T-cell (primary cell): ENCODE results near the gene MRFAP1L1. TPM values are rescaled to one million over a fixed set of nuclear protein-coding genes. Genes with fewer than 3 reads are reported as not detected.

Experiments used
- ATAC-seq, 4 experiments: fragments of 200-7000 bp in 3 of 4; fragments of 150-1000 bp in 1 of 4; cut with Tn5 transposase; replicated peaks in 1 of 4; 1 replicate in 3 of 4; 2 replicates in 1 of 4; pipeline ENCODE4 v1.10.0; 2021; ENCODE audit warnings: moderate library complexity in 3 of 4, mild to moderate bottlenecking in 2 of 4, moderate number of reproducible peaks in 1 of 4
- CTCF ChIA-PET, 2 donors: fragments of 300-600 bp; sonication (Branson Sonifier 250); formaldehyde crosslinking; loops; one replicate each; lab custom pipeline; 2022; ENCODE audit warnings: antibody characterized with exemption in 2 of 2; lab: Charles Lee
- POLR2A ChIA-PET, 2 donors: fragments of 300-600 bp; sonication (Branson Sonifier 250); formaldehyde crosslinking; loops; one replicate each; lab custom pipeline; 2022; ENCODE audit warnings: antibody characterized with exemption in 2 of 2; lab: Charles Lee
- DNase-seq, 35 experiments: peaks; one replicate each; pipeline versions ENCODE4 v3.0.0 to v3.0.0-alpha.2; 2013 to 2023
- H3K27ac ChIP-seq: one replicate; pipeline ENCODE4 v1.5.1; 2013; ENCODE audit warnings: low read length
- H3K27me3 ChIP-seq, 2 experiments: replicated peaks in 1 of 2; 1 replicate in 1 of 2; 2 replicates in 1 of 2; pipeline versions ENCODE4 v1.6.1 to v1.7.0; 2013; ENCODE audit warnings: low read length in 1 of 2, mixed read lengths in 1 of 2; ENCODE audit not compliant: control insufficient read depth in 2 of 2, insufficient read depth in 2 of 2; ENCODE audit errors: extremely low read depth in 1 of 2
- H3K36me3 ChIP-seq, 2 donors: 1 replicate in 1 of 2; 2 replicates in 1 of 2; pipeline versions ENCODE4 v1.6.1 to v1.7.0; 2013; ENCODE audit warnings: low read length in 1 of 2; ENCODE audit not compliant: control insufficient read depth in 2 of 2, insufficient read depth in 1 of 2; ENCODE audit errors: extremely low read depth in 1 of 2
- H3K4me1 ChIP-seq, 2 experiments: 1 replicate in 1 of 2; 2 replicates in 1 of 2; pipeline versions ENCODE4 v1.6.1 to v1.7.0; 2013; ENCODE audit warnings: low read length in 2 of 2, mixed read lengths in 1 of 2; ENCODE audit not compliant: insufficient read depth in 2 of 2, control insufficient read depth in 1 of 2; ENCODE audit errors: extremely low read depth in 1 of 2
- H3K4me3 ChIP-seq, 2 donors: 1 replicate in 1 of 2; 2 replicates in 1 of 2; pipeline versions ENCODE4 v1.5.1 to v1.7.0; 2013; ENCODE audit warnings: mild to moderate bottlenecking in 2 of 2, low read length in 1 of 2, moderate library complexity in 1 of 2; ENCODE audit not compliant: control insufficient read depth in 1 of 2; ENCODE audit errors: extremely low read depth in 1 of 2
- H3K9me3 ChIP-seq: 2 replicates; pipeline ENCODE4 v1.7.0; 2013
- H3K27ac Mint-ChIP-seq, 2 donors: one replicate each; pipeline ENCODE4 v1.8.0; 2020 to 2021; ENCODE audit warnings: mild to moderate bottlenecking in 2 of 2, mixed read lengths in 2 of 2
- H3K27me3 Mint-ChIP-seq, 2 donors: one replicate each; pipeline ENCODE4 v1.8.0; 2021 to 2022; ENCODE audit warnings: mixed read lengths in 2 of 2
- H3K36me3 Mint-ChIP-seq: one replicate; pipeline ENCODE4 v1.8.0; 2021; ENCODE audit warnings: mixed read lengths
- H3K4me1 Mint-ChIP-seq, 3 donors: one replicate each; pipeline ENCODE4 v1.8.0; 2020 to 2022; ENCODE audit warnings: mixed read lengths in 3 of 3, mild to moderate bottlenecking in 1 of 3
- H3K4me3 Mint-ChIP-seq, 3 donors: one replicate each; pipeline ENCODE4 v1.8.0; 2020 to 2022; ENCODE audit warnings: mild to moderate bottlenecking in 3 of 3, mixed read lengths in 3 of 3, moderate library complexity in 3 of 3
- H3K9me3 Mint-ChIP-seq, 3 donors: one replicate each; pipeline ENCODE4 v1.8.0; 2020 to 2022; ENCODE audit warnings: mixed read lengths in 3 of 3
- WGBS: methylation state at CpG from one replicate; pipeline ENCODE4 v1.1.5; 2013; ENCODE audit warnings: missing lambda C conversion rate; ENCODE audit not compliant: insufficient coverage; 5-methylcytosine and 5-hydroxymethylcytosine counted together
- total RNA-seq, 35 experiments: library from RNA in 6 of 35; stranded (reverse) in 6 of 35; fragments of 120-200 nt in 1 of 35; gene quantifications; one replicate each; pipeline versions ENCODE4 v1.2.1 to v1.2.4 and lab custom pipeline; 2013 to 2026

Gene MRFAP1L1
- total RNA-seq, 5 donors from 2014 or later (not counting 1 experiment from before 2014, with no cell fraction given): 28.8 to 121 (median 112) TPM

DNA sequence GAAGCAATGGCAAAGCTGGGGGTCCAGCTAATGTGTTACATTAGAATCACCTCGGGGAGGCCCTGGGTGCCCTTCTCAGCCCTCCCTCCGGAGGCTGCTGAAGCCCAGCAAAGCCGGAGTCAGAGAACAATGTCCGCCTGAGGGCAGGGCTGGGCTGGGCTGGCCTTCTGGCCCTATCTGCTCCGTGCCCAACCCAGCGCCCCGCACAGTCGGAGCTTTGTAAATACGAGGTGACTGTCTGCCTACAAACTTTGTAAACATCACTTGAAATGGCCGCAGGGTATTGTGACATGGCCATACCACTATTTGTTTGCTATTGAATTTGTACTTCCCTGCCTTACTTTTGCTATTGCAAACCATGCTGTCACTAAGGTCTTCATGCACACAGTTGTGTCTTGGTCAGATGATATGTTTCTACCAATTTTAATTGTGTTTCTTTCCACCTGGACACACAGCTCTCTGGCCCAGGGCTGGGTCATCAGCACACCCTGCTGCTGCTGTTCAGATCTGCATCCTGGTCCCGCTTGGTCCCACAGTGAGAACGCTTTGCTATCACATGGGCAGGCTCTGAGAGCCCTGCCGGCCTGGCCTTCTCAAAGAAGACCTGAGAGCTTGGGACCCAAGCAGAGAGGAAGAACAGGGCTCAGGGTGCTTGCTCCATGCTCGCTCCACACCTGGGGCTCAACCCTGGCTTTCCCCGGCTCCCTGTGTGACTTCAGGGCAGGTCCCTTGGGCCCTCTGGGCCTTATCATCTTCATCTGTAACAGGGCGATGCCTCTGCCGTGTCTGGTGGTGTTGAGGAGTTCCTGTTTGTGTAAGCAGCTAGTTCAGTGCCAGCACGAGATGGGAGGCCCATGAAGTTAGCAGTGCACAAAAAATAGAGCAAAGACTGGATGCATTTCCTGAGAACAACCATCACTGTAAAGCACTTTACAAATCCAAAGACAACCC lies 13.7 kb downstream of the MRFAP1L1 start:
- CTCF ChIA-PET: interaction anchor here (0.5 to 2.2 kb wide), 7 partner anchors 11 to 98 kb away, joined by 3 to 37 read pairs (median 4); no protein-coding TSS in a partner anchor
- Histone ChIP-seq H3K4me3 (peak overlapping the region in 1 of 2 donors; percentile 33), H3K36me3 (peaks cover 0 to 5% of the 10 kb centered on the region in 2 donors), H3K27me3 (no peaks in the 10 kb centered on the region), H3K4me1 (peaks cover 75 to 91% of the 10 kb centered on the region in 2 experiments), H3K27ac (peak overlapping the region; percentile 87), H3K9me3 (no peaks in the 10 kb centered on the region)
- Mint-ChIP-seq H3K27me3 (no peaks in the 10 kb centered on the region), H3K27ac (peak overlapping the region; percentile 95 to 97), H3K9me3 (no peaks in the 10 kb centered on the region), H3K36me3 (peaks cover 14% of the 10 kb centered on the region), H3K4me3 (peak overlapping the region; percentile 43 to 65 (median 49)), H3K4me1 (peaks cover 73 to 88% (median 84%) of the 10 kb centered on the region in 3 donors)
- peak; percentile 93 to 96 (median 95) for ATAC-seq
- POLR2A ChIA-PET: interaction anchor here in 1 of 2 donors (0.5 to 1.3 kb wide), 4 partner anchors 9 to 56 kb away, joined by 3 to 9 read pairs (median 4); a partner anchor contains a TSS
- WGBS: 45% methylated on average over 15 of the region's 18 CpGs
- DNase-seq: peak; percentile 49 to 85 (median 66)

DNA sequence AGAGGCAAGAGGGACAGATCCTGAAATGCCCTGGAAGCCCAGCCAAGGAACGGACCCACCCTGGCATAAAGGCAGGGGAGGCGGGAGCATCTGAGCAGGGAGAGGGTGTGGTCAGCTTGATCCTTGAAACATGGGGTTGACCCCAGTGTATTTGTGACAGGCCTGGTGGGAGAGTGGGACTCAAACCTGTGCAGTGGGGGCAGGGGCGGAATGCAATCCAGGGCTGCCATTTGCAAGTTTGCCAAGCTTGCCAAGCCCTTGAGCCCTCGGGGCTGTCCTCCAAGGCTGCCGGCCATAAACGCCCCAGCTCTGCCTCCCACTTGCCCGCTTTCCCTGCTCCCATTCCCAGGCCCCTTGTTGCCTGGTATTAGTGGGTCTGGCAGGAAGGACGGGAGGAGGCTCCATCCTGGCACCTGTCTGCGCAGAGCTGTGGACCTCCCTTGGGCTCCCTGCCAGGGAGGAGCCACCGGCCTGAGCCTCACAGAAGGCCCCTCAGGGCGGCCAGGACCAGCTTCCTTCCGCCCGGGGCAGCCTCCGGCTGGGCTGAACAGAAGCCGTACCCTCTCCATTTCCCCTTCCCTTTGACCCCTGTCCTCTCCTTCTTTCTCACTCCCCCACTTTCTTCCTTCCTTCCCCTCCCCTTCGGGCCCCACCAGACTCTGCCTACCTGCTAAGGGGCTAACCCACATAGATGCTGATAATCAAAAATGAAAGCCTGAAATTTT lies 15.3 kb downstream of the MRFAP1L1 start:
- peak overlapping the region in 2 of 3 donors; percentile 49 to 65 for H3K4me3 Mint-ChIP-seq
- H3K27ac ChIP-seq: peak overlapping the region; percentile 87

DNA sequence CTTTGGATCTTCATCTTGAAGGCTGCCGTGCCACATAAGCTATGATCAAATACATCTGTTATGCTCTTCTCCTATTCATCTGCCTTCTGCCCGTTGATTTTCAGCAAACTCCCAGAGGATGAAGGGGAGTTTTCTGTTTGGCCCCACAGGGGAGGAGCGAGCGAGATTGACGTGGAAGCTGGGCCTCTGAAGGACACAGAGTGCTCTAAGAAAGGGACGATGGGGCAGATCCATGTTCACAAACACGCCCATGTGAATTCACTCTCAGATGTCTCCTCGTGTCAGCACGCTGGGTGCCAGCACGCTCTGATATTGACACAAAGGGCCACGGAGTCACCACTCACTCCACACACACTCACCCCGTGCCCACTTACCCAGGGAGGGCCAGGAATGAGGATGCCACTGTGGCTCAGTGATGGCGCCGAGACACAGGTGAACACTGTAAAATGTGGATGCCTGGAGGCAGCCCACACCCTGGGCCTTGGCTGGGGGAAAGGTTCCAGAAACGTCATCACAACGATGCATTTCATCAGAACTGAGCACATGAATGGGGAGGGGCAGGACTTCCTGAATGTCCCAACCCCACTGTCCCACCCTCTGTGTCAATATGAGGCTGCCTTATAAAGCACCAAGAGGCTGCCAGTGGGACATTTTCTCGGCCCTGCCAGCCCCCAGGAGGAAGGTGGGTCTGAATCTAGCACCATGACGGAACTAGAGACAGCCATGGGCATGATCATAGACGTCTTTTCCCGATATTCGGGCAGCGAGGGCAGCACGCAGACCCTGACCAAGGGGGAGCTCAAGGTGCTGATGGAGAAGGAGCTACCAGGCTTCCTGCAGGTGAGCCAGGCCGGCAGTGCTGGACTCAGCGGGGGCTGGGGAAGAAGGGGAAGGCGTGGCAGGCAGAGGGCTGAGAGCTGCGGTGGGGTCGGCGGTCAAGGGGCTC lies 16.2 kb downstream of the MRFAP1L1 start, which contains the start of gene S100P:
TSS of gene S100P (plus strand) at position 648 of the 946 bp plus-strand sequence. CDS start at position 703, 55 bp downstream.
- Mint-ChIP-seq H3K4me1 (peaks cover 84 to 90% (median 88%) of the 10 kb centered on the region in 3 donors), H3K36me3 (peaks cover 2% of the 10 kb centered on the region), H3K9me3 (no peaks in the 10 kb centered on the region), H3K27ac (peak within 1 kb of the TSS; percentile 95 to 97), H3K27me3 (no peaks in the 10 kb centered on the region), H3K4me3 (peak within 1 kb of the TSS; percentile 49 to 65 (median 53))
- ATAC-seq (no peak), DNase-seq (no peak)
- Histone ChIP-seq H3K27ac (peak within 1 kb of the TSS; percentile 87), H3K4me3 (no peak within 1 kb of the TSS), H3K9me3 (no peaks in the 10 kb centered on the region), H3K27me3 (no peaks in the 10 kb centered on the region), H3K36me3 (no peaks in the 10 kb centered on the region), H3K4me1 (peaks cover 73 to 99% of the 10 kb centered on the region in 2 experiments)
- WGBS: 92% methylated on average over 17 of the region's 29 CpGs
- ChIA-PET CTCF (interaction anchor here (0.6 to 1.5 kb wide), 3 partner anchors 19 to 1246 kb away, joined by 3 to 6 read pairs (median 3); partner anchors contain the start of gene AFAP1 (in 1 of the 2)), POLR2A (interaction anchor here in 1 of 2 donors (0.8 kb wide), 1 partner anchor 13 kb away, joined by 3 read pairs; no protein-coding TSS in a partner anchor)

More for the DNA sequence above, 15.3 kb downstream of the MRFAP1L1 start:
- Mint-ChIP-seq H3K27ac (peak overlapping the region; percentile 95 to 97), H3K36me3 (peaks cover 4% of the 10 kb centered on the region), H3K9me3 (no peaks in the 10 kb centered on the region), H3K4me1 (peaks cover 80 to 89% (median 86%) of the 10 kb centered on the region in 3 donors), H3K27me3 (no peaks in the 10 kb centered on the region)
- no peaks in the 10 kb centered on the region for H3K9me3 ChIP-seq
- ATAC-seq: no peak
- ChIA-PET POLR2A (no interaction called here), CTCF (interaction anchor here (0.6 to 1.1 kb wide), 2 partner anchors 20 to 1245 kb away, joined by 3 to 6 read pairs; partner anchors contain the start of gene AFAP1 (in 1 of the 2))
- H3K27me3 ChIP-seq: no peaks in the 10 kb centered on the region
- DNase-seq: peak in 7 of 35 experiments; percentile 19 to 51 (median 40)
- peaks cover 79 to 99% of the 10 kb centered on the region in 2 experiments for H3K4me1 ChIP-seq
- no peak overlapping the region for H3K4me3 ChIP-seq
- WGBS: 37% methylated on average over 10 of the region's 16 CpGs
- no peaks in the 10 kb centered on the region for H3K36me3 ChIP-seq

DNA sequence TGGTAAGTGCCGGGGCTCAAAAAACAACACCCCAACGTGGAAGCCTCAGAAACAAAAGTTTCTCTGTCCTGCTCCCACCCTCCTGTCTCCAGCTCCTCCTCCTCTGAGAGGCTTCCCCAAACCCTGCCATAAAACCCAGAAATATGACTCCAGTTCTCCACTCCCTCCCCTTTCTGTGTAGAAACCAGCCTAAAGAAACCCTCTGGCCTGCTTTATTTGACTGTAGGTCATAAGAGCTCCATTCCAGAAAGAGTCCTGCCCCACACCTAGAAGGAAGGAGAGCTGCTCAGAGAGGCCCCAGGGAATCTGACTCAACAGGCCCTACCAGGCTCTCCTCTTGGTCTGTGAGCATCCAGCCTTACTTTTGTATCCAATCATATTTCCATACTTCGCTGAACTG lies 16.9 kb downstream of the MRFAP1L1 start:
- H3K36me3 ChIP-seq: no peaks in the 10 kb centered on the region
- Mint-ChIP-seq H3K36me3 (peaks cover 2% of the 10 kb centered on the region), H3K4me3 (peak overlapping the region in 1 of 3 donors; percentile 54), H3K27ac (peak overlapping the region; percentile 94 to 95), H3K4me1 (peaks cover 84 to 91% (median 89%) of the 10 kb centered on the region in 3 donors), H3K27me3 (no peaks in the 10 kb centered on the region), H3K9me3 (no peaks in the 10 kb centered on the region)
- H3K27me3 ChIP-seq: no peaks in the 10 kb centered on the region
- H3K4me3 ChIP-seq: no peak overlapping the region
- no CpG with 5 or more reads among the region's 3 CpGs for WGBS
- CTCF ChIA-PET: interaction anchor here (0.6 to 1.5 kb wide), 2 partner anchors 18 to 156 kb away, joined by 3 read pairs; no protein-coding TSS in a partner anchor
- peaks cover 67 to 99% of the 10 kb centered on the region in 2 experiments for H3K4me1 ChIP-seq
- no peak for ATAC-seq
- POLR2A ChIA-PET: interaction anchor here in 1 of 2 donors (0.8 kb wide), 1 partner anchor 13 kb away, joined by 3 read pairs; no protein-coding TSS in a partner anchor
- no peak for DNase-seq
- H3K9me3 ChIP-seq: no peaks in the 10 kb centered on the region
- peak overlapping the region; percentile 87 for H3K27ac ChIP-seq

DNA sequence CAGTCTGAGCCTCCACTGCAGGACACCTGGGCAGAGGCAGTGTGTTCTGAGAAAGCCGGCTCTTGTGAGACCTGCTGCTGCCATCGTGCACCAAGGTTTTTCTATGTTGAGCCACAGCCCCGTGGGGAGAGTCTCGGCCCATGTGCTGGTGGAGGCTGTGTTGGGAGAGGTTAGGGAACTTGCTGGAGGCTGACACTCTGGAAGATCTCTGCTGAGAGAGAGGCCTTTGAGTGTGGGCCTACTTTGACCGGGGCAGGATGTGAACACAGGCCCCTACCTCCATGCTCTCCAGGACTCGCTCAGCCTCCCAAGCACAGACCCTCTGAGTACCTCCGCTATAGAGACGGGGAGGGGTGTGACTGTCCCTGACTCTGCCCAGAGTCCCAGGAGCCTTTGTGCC lies 17.3 kb downstream of the MRFAP1L1 start:
- no peaks in the 10 kb centered on the region for H3K36me3 ChIP-seq
- WGBS: 100% methylated on average over 1 of the region's 8 CpGs
- Mint-ChIP-seq H3K27ac (peak overlapping the region; percentile 94 to 95), H3K4me3 (peak overlapping the region in 1 of 3 donors; percentile 54), H3K4me1 (peaks cover 86 to 92% (median 92%) of the 10 kb centered on the region in 3 donors), H3K9me3 (no peaks in the 10 kb centered on the region), H3K36me3 (peaks cover 2% of the 10 kb centered on the region), H3K27me3 (no peaks in the 10 kb centered on the region)
- H3K27ac ChIP-seq: peak overlapping the region; percentile 87
- DNase-seq: no peak
- H3K4me1 ChIP-seq: peaks cover 67 to 100% of the 10 kb centered on the region in 2 experiments
- H3K9me3 ChIP-seq: no peaks in the 10 kb centered on the region
- H3K27me3 ChIP-seq: no peaks in the 10 kb centered on the region
- POLR2A ChIA-PET: interaction anchor here in 1 of 2 donors (0.8 kb wide), 1 partner anchor 14 kb away, joined by 3 read pairs; no protein-coding TSS in a partner anchor
- no peak overlapping the region for H3K4me3 ChIP-seq
- CTCF ChIA-PET: interaction anchor here (0.6 to 1.5 kb wide), 2 partner anchors 17 to 157 kb away, joined by 3 read pairs; no protein-coding TSS in a partner anchor
- no peak for ATAC-seq
